ES-I3 (cell line): Measurements from ENCODE around the gene KRTCAP2.
"Not testable (repeated sequence)": the region's sequence is repeated elsewhere in the genome, so short reads cannot be mapped to it uniquely, and the experiment has no call there.

ENCODE experiments used
- H3K36me3 ChIP-seq: 2 replicates; pipeline ENCODE4 v1.6.1; 2013; ENCODE audit warnings: mild to moderate bottlenecking, low read length, control low read depth, moderate library complexity; ENCODE audit not compliant: insufficient read depth
- H3K4me1 ChIP-seq: 2 replicates; pipeline ENCODE4 v1.6.1; 2013; ENCODE audit warnings: mild to moderate bottlenecking, control low read depth, low read length; ENCODE audit not compliant: insufficient read depth
- H3K9ac ChIP-seq: 2 replicates; pipeline ENCODE4 v1.6.1; 2013; ENCODE audit warnings: low read depth, mild to moderate bottlenecking, low read length, moderate library complexity
- H3K9me3 ChIP-seq: 2 replicates; pipeline ENCODE4 v1.6.1; 2013; ENCODE audit warnings: mild to moderate bottlenecking, low read length, moderate library complexity; ENCODE audit not compliant: control insufficient read depth, insufficient read depth

The KRTCAP2 gene

DNA sequence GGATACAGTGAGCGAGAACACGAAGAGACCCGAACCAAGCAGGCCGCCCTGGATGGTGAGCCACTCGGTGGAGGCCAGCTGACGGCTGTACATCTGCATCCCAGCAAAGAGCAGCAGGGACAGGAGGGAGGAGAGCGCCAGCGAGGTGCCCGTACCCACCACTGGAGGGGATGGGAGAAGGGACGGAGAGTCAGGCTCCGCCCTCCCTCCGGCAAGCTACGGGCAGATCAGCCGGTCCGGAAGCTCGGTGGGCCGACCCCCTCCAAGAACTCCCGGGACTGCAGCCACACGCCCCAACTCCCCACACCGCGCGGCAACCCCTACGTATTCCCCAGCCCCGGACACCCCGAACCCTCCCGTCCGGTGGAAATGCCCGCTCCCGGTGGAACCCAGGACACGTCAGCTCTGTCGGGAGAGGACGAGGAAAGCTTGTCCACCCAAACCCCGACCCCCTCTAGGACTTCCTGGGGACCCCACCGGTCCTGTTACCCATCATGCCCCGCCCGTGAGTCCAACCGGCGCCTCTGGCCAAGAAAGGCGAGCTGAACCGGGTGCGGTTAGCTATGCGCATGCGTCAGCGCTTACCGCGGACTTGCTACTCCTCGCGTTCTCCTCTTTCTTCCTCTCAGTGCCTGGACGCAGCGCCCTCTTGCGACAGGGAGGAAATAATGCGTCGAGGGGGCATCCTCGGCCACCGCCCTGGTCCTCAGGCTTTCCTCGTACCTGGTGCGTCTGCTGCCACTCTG lies at the start of gene KRTCAP2:
Gene KRTCAP2 (minus strand): TSS at position 573 of the 746 bp plus-strand sequence. CDS start 80 bp downstream, at position 493.
- Histone ChIP-seq H3K9ac (peak within 1 kb of the TSS; percentile 75), H3K4me1 (no peaks in the 10 kb centered on the region; the same call in 1 of the 2 replicates), H3K36me3 (no peaks in the 10 kb centered on the region; the same call in 1 of the 2 replicates), H3K9me3 (no peaks in the 10 kb centered on the region)

DNA sequence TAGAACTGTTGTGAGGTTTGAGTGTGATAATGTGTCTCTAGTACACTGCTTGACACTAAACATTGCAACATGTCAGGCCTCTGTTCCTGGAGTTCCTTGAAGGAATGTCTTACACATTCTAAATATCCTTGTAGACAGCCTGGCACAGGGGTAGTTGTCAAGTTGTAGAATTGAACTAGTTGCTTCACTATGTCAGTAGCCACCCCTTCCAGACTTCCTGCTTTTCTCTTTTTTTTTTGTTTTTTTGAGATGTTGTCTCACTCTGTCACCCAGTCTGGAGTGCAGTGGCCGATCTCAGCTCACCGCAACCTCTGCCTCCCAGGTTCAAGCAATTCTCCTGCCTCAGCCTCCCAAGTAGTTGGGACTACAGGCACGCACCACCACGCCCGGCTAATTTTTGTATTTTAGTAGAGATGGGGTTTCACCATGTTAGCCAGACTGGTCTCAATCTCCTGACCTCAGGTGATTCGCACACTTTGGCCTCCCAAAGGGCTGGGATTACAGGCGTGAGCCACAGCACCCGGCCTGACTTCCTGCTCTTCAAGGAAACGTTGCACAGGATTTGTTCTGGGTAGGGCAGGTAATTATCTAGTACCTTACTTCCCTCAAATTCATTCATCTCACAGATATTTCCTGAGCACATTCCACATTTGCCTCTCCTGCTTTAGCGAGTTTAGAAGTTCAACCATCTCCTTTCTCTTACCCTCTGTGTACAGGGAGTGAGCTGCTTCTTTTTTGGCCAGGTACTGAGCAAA lies 47.3 kb upstream of the KRTCAP2 start:
- not testable (repeated sequence) for H3K9me3 ChIP-seq, H3K36me3 ChIP-seq, H3K9ac ChIP-seq
- peaks cover 11% of the 10 kb centered on the region for H3K4me1 ChIP-seq

DNA sequence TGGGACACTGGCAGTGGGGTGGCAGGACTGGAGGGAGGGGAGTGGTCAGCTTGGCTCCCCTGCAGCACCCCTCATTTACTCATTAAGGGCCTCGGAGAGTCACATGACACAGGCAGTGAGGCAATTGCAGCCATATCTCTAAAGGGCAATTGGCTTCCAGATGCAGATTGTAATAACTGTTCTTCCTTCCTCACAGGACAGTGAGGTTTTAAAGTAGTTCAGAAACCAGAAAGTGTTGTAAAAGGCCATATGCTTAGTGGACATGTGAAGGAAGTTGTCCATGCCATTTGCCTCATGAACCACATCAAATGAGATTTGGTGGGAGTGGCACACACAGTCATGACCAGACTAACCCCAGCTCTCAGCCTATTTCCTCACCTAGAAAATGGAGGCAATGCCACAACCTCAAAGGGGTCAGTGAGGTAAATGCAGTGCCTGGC lies 46.5 kb upstream of the KRTCAP2 start:
- H3K9me3 ChIP-seq: no peaks in the 10 kb centered on the region
- peaks cover 5% of the 10 kb centered on the region; the same call in 1 of the 2 replicates for H3K4me1 ChIP-seq
- H3K36me3 ChIP-seq: no peaks in the 10 kb centered on the region
- H3K9ac ChIP-seq: peak overlapping the region; percentile 32; the same call in 1 of the 2 replicates

DNA sequence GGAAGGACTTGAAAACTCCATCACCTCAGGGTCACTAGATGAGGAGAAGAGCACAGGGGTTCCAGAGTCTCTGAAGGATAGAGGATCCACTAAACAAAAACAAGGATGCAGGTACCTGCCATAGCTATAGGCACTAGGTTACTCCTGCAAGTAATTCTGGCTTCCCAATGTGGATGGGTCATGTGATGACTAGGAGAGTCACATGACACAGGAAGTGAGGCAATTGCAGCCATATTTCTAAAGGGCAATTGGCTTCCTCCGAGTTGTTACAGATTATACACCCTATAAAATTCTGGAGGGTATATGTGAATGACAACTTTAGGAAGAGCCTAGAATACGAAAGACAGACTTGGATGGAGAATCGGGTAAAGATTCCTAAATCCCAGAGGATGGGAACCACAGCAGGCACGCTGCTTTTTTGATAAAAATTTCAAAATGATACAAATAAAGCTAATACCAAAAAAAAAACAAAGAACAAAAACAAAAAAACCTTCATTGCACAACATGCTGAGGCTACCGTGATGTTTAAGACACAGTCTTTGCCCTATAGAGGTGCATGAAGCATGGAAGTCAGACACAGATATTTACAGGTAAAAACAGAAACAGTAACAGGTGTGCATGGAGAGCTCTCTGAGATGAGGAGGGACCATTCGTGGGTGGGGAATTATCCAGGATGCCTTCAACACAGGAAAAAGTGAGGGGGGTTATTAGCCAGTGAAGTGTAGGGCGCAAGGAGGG lies 45.9 kb upstream of the KRTCAP2 start:
- Histone ChIP-seq H3K4me1 (peaks cover under 1% of the 10 kb centered on the region; the same call in 1 of the 2 replicates), H3K36me3 (no peaks in the 10 kb centered on the region), H3K9ac (peak overlapping the region; percentile 32; the same call in 1 of the 2 replicates), H3K9me3 (no peaks in the 10 kb centered on the region)

DNA sequence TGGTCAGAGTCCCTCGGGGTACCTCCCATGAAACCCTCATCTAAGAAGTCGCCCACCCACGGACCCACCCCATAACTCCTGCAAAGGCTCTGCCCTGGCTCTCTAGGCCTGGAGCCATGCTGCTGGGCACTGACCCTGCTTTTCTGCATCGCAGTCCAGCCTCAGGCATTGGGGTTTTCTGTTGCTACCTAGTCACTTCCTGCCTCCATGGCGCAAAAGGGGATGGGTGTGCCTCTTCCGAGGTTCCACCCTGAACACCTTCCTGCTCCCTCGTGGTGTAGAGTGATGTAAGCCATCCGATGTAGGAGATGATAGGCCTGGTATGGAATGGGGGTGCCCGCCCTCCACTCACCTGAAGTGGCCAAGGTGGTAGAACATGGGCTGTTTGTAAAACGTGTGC lies 41.6 kb upstream of the KRTCAP2 start:
- not testable (repeated sequence) for H3K9me3 ChIP-seq, H3K36me3 ChIP-seq, H3K4me1 ChIP-seq

DNA sequence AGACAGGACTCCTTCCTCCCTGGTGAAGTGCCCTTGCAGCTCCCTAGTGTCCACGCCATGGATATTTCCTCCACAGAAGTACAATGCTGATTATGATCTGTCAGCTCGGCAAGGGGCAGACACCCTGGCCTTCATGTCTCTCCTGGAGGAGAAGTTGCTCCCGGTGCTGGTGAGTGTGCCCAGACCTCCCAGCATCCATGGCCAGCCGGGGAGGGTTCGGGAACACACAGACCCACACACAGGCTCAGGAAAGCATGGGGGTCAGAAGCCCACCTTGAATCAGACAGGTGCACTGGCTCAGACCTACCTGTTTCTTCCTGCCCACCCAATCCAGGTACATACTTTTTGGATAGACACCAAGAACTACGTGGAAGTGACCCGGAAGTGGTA lies 38.9 kb upstream of the KRTCAP2 start:
- not testable (repeated sequence) for H3K9me3 ChIP-seq, H3K36me3 ChIP-seq

More for the DNA sequence above, 41.6 kb upstream of the KRTCAP2 start:
- H3K9ac ChIP-seq: not testable (repeated sequence)

DNA sequence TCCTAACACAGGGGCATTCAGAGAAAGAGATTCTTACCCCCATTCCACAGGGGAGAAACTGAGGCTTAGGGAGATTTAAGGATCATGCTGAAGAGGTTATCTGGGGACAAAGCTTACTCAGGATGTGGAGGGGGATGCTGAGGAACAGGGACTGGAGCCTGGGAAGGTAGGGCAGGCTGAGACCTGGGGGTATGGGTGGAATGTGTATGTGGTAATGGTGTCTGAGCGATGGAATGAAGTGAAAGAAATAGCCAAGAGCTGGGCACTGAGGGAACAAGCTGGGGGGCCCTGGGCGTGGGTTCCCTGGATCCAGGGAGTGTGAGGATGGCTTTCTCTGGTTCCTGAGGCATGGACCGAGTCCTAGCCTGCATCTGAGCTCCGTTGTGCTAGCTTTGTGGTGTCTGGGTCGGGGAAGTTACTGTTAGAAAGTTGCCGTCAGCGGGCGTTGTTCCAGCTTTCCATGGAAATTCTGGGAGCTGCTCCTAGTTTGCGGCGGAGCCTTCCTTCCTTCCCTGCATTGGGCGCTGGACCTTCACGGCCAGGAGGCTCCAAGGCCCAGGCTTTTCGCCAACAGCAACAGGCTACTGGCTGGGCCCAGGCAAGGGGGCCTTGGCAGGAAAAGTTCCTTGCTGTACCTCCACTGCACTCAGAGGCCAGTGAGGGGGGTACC lies 38.4 kb upstream of the KRTCAP2 start:
- H3K9ac ChIP-seq, H3K9me3 ChIP-seq, H3K36me3 ChIP-seq, H3K4me1 ChIP-seq: not testable (repeated sequence)

More for the DNA sequence above, 38.9 kb upstream of the KRTCAP2 start:
- not testable (repeated sequence) for H3K9ac ChIP-seq, H3K4me1 ChIP-seq

DNA sequence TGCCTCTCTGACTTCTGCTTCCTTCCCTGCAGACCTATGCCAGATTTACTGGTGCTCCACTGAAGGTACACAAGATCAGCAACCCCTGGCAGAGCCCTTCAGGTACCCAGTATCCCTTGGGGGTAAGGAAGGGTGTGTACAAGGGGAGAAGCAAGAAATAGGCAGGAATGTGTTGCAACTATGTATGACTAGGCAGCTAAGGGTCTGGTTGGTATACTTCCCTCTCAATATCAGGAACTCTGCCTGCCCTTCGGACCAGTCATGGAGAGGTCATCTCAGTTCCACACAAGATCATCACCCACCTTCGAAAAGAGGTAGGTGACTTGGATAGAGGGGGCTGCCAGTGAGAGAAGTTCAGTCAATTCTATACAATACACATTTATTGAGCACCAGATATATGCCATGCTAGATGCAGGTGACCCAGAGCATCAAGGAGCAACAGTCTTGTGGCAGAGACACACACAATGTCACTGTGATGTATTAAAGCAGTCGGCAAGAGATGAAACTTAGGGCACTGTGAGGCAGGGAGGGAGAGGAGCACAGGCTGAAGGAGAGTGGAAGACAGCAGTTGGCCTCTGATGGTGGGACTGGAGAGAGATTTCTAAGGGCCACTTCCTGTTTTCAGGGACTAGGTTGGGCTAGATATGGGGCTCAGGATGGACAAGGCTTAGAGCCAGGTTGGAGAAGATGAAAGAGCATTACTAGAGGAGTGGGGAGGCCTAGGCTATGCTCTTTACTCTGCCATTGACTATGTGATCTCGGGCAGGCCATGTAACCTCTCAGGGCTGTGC lies 37.4 kb upstream of the KRTCAP2 start:
- Histone ChIP-seq H3K9ac (no peak overlapping the region), H3K36me3 (no peaks in the 10 kb centered on the region; the same call in 1 of the 2 replicates), H3K4me1 (0 out of 2 replicates have a peak, but pooled peaks cover 5% of the 10 kb centered on the region), H3K9me3 (no peaks in the 10 kb centered on the region)

DNA sequence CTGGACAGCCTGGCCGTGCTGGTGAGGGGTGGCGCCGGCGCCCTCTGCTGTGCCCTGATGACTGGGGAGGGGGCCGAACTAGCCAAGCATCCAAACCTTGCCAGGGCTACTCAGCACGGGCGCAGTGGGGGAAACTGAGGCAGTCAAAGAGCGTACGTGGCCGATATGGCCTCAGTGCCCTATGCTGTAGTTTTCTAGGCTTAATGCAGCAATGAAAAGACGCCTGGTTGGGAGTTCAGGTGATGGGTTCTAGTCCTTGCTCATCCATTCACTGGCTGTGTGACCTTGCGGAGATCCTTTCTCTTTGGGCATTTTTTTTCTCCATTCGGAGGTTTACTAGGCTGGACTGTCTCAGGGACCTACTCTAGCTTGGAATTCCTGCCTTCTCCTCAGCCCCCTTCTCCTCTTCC lies 36.2 kb upstream of the KRTCAP2 start:
- Histone ChIP-seq H3K36me3 (no peaks in the 10 kb centered on the region; the same call in 1 of the 2 replicates), H3K9ac (peak overlapping the region; percentile 59), H3K9me3 (no peaks in the 10 kb centered on the region), H3K4me1 (0 out of 2 replicates have a peak, but pooled peaks cover 5% of the 10 kb centered on the region)

DNA sequence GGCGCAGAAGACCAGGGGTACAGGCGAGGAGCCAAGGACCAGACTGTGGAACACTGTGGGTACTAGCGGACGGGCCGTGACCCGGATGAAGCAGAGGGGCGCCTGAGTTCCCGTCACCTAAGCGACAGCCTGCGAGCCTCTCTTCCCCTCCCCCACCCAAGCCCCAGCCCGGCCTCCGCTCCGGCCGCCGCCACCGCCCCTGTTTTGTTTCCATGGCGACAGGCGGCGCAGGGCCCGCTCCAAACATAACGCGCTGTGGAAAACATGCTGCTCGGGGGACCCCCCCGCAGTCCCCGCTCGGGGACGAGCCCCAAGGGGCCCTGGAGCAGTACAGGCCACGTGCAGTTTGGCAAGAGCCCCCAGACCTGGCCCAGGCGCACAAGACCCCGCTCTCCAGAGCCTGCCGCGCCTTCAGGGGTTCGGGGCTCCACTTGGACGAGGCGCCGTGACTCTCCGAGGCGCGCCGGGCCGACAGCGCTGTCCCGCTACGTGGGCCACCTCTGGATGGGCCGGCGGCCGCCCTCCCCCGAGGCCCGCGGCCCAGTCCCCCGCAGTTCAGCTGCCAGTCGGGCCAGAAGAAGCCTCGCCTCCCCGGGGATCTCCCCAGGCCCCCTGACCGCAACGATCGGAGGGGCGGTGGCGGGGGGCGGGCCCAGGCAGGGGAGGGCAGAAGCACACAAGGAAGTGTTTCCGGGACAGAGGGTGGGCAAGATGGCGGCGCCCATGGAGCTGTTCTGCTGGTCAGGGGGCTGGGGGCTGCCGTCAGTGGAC lies 35.6 kb upstream of the KRTCAP2 start, which contains the start of gene MTX1:
Gene MTX1 (plus strand): TSS at position 155 of the 771 bp plus-strand sequence. CDS start 110 bp downstream, at position 265.
- H3K9ac ChIP-seq: peak within 1 kb of the TSS; percentile 59
- no peaks in the 10 kb centered on the region; the same call in 1 of the 2 replicates for H3K36me3 ChIP-seq
- H3K4me1 ChIP-seq: 0 out of 2 replicates have a peak, but pooled peaks cover 5% of the 10 kb centered on the region
- no peaks in the 10 kb centered on the region for H3K9me3 ChIP-seq

DNA sequence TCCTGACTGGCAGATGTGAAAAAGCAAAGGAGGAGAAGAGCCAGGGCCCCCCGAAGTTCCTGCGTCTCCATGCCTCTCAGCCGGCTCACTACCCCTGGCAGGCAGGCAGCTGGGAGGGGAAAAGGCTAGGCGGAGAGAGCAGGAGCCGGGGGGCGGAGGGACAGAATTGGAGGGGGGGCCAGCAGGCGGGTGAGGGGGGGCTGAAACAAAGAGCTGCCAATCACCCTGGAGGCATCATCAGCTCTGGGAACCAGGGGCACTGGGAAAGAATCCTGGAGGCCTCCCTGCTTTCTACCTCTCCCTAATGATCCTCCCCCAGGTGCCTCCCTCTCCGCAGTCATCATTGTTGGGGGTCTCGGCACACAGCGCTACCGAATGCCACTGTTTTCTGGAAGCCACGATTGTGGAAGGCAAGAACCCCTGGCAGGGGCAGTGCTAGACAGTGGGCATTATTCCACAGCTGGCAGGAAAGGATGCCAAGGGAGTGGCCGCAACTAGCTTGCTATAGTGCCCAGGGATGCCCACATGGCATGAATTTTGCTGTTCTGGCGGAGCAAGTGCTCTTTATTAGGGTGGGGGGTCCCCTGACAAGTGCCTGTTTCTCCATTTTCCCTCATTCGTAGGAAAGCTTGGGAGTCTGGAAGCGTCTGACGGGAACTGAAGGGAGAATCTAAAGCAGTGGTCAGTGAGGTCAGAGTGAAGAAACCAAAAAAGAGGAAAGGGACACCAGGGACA lies 34.9 kb upstream of the KRTCAP2 start, which contains the start of gene THBS3:
Gene THBS3 (minus strand): TSS at position 92 of the 735 bp plus-strand sequence. CDS start 21 bp downstream, at position 71.
- H3K9me3 ChIP-seq: no peaks in the 10 kb centered on the region
- H3K36me3 ChIP-seq: no peaks in the 10 kb centered on the region; the same call in 1 of the 2 replicates
- 0 out of 2 replicates have a peak, but pooled peaks cover 5% of the 10 kb centered on the region for H3K4me1 ChIP-seq
- H3K9ac ChIP-seq: peak within 1 kb of the TSS; percentile 59
